Ovary (tissue), 9 donors: ENCODE measurements around the gene PALLD. TPM values are rescaled to one million over a fixed set of nuclear protein-coding genes. Genes with fewer than 3 reads are reported as not detected.
A peak's percentile ranks its signal among the peaks of the same experiment; 100 is the strongest.

Source experiments
- DNase-seq, 5 donors: peaks; one replicate each; pipeline ENCODE4 v3.0.0-alpha.2; 2019 to 2020
- H3K27ac ChIP-seq, 2 donors: fragments of 200-600 bp; one replicate each; pipeline versions ENCODE4 v1.5.1 to v1.8.0; 2019 to 2022
- H3K27me3 ChIP-seq: fragments of 200-600 bp; one replicate; pipeline ENCODE4 v1.8.0; 2022
- H3K36me3 ChIP-seq: fragments of 200-600 bp; sonication (generic); one replicate; pipeline ENCODE4 v1.5.1; 2019
- H3K4me1 ChIP-seq: one replicate; pipeline ENCODE4 v1.8.1; 2013; ENCODE audit warnings: mild to moderate bottlenecking, moderate library complexity; ENCODE audit not compliant: insufficient read depth
- H3K4me3 ChIP-seq: fragments of 200-600 bp; sonication (generic); one replicate; pipeline ENCODE4 v1.5.1; 2017
- H3K9me3 ChIP-seq, 2 donors: fragments of 200-600 bp in 1 of 2; sonication (generic) in 1 of 2; one replicate each; pipeline versions ENCODE4 v1.5.1 to v1.8.1; 2013 to 2019; ENCODE audit warnings: mild to moderate bottlenecking in 1 of 2, moderate library complexity in 1 of 2
- CTCF ChIP-seq, 3 donors: fragments of 450-650 bp in 2 of 3; fragments of 200-600 bp in 1 of 3; IDR thresholded peaks; one replicate each; pipeline versions ENCODE4 v1.5.1 to v1.8.0; 2016 to 2022; ENCODE audit warnings: antibody characterized with exemption in 3 of 3, mild to moderate bottlenecking in 1 of 3
- EP300 ChIP-seq: sonication (generic); formaldehyde crosslinking; IDR thresholded peaks from one replicate; pipeline ENCODE4 v1.6.1; 2017; ENCODE audit warnings: antibody characterized with exemption
- POLR2A ChIP-seq: fragments of 450-650 bp; IDR thresholded peaks from one replicate; pipeline ENCODE4 v1.6.1; 2017; ENCODE audit warnings: antibody characterized with exemption, mild to moderate bottlenecking, moderate library complexity
- WGBS, 3 donors: extraction: QIAGEN DNeasy Blood & Tissue Kit in 1 of 3; methylation state at CpG; one replicate each; pipeline versions ENCODE4 v1.1.5 to v1.1.7; 2013 to 2017; 5-methylcytosine and 5-hydroxymethylcytosine counted together
- intact Hi-C, 4 donors: fragments of 100-400 bp; cut with DNase I; formaldehyde crosslinking; loops; one replicate each; pipeline versions ENCODE4 v1.11.0 to v1.15.1; 2022 to 2023
- polyA plus RNA-seq, 2 donors: library from polyadenylated mRNA; stranded (reverse); fragments of 200-250 nt in 1 of 2; fragments of 350-450 nt in 1 of 2; fragmentation: Illumina TruSeq in 1 of 2; extraction: RNeasy Lipid Tissue Mini Kit (QIAGEN cat#74804) in 1 of 2; gene quantifications; one replicate each; pipeline ENCODE4 v1.2.3, GENCODE V29; 2013 to 2014
- total RNA-seq, 7 donors: library from RNA; depleted of rRNA in 2 of 7; stranded (reverse); fragments of >200 nt in 2 of 7; fragmentation: NEBNext Ultra II Directional in 3 of 7; extraction: Animal tissue kit (Norgen Biotek cat#: 25700) in 3 of 7; gene quantifications; one replicate each; pipeline versions ENCODE4 v1.1.0 to v1.2.4, GENCODE V29; 2016 to 2023
- donor health status: DM: no; HTN: no; CAD: no; lungs with moderate emphysema.
- donor health status: DM: no; HTN: no; CAD: no.
- donor health status: Bipolar disorder and iron deficiency.
- donor health status: DM: yes; HTN: yes; CAD: no.
- donor health status: DM: no; HTN: no; CAD: no.
- donor health status: DM: yes; HTN: yes; CAD: no.

The PALLD gene
- total and polyA plus RNA-seq, 9 donors: 96.8 to 605 (median 137) TPM

GRCh38 chr4:168705121-168705520 is 208.3 kb downstream of the PALLD start:
- H3K4me1 ChIP-seq: peaks cover 2% of the 10 kb centered on the region
- no peaks in the 10 kb centered on the region for H3K9me3 ChIP-seq
- no peaks in the 10 kb centered on the region for H3K27me3 ChIP-seq
- WGBS, 3 donors: 52 to 68% (median 67%) methylated on average over 2 of the region's 2 CpGs
- TF ChIP-seq CTCF (IDR thresholded peaks at IDR 0.05) (no peak), EP300 (no peak), POLR2A (no peak)
- no peak for DNase-seq
- no peaks in the 10 kb centered on the region for H3K36me3 ChIP-seq
- no peak overlapping the region for H3K27ac ChIP-seq
- no peak overlapping the region for H3K4me3 ChIP-seq
- intact Hi-C loops: no loop called here

GRCh38 chr4:168707205-168707604 is 210.4 kb downstream of the PALLD start:
- H3K4me1 ChIP-seq: peaks cover 9% of the 10 kb centered on the region
- H3K4me3 ChIP-seq: no peak overlapping the region
- 57 to 76% (median 60%) methylated on average over 4 of the region's 4 CpGs for WGBS, 3 donors
- H3K27me3 ChIP-seq: no peaks in the 10 kb centered on the region
- TF ChIP-seq POLR2A: no peak
- TF ChIP-seq EP300: no peak
- TF ChIP-seq CTCF (IDR thresholded peaks at IDR 0.05): no peak
- no peaks in the 10 kb centered on the region for H3K9me3 ChIP-seq
- intact Hi-C loops: no loop called here
- DNase-seq: no peak
- H3K36me3 ChIP-seq: no peaks in the 10 kb centered on the region
- H3K27ac ChIP-seq: no peak overlapping the region

- 85 to 92% (median 88%) methylated on average over 4 of the region's 4 CpGs for WGBS, 3 donors
- H3K4me3 ChIP-seq: no peak overlapping the region
- TF ChIP-seq POLR2A (no peak), EP300 (no peak)
- no peak overlapping the region for H3K27ac ChIP-seq
- no peak for DNase-seq
- no peaks in the 10 kb centered on the region for H3K9me3 ChIP-seq
- peaks cover 9% of the 10 kb centered on the region for H3K4me1 ChIP-seq
- intact Hi-C loops: no loop called here
- H3K27me3 ChIP-seq: no peaks in the 10 kb centered on the region
- no peaks in the 10 kb centered on the region for H3K36me3 ChIP-seq
Measured at GRCh38 chr4:168708108-168708507, 211.3 kb downstream of the PALLD start.

- intact Hi-C loops: loop anchor here (5.0 to 10.0 kb wide), 5 partner anchors 124 to 212 kb away; no protein-coding TSS in a partner anchor
- H3K27ac ChIP-seq: no peak overlapping the region
- no peak for TF ChIP-seq POLR2A
- TF ChIP-seq EP300: no peak
- TF ChIP-seq CTCF (IDR thresholded peaks at IDR 0.05): peak; percentile 9 to 69 (median 56)
Measured at GRCh38 chr4:168710353-168710946, 213.6 kb downstream of the PALLD start.

More at GRCh38 chr4:168710353-168710946, 213.6 kb downstream of the PALLD start:
- peaks cover 9% of the 10 kb centered on the region for H3K4me1 ChIP-seq
- peak in 3 of 5 donors; percentile 40 to 67 (median 56) for DNase-seq
- no peaks in the 10 kb centered on the region for H3K9me3 ChIP-seq
- 44 to 53% (median 45%) methylated on average over 3 of the region's 3 CpGs for WGBS, 3 donors
- H3K36me3 ChIP-seq: no peaks in the 10 kb centered on the region
- H3K27me3 ChIP-seq: no peaks in the 10 kb centered on the region
- H3K4me3 ChIP-seq: no peak overlapping the region
